HT-29 (cell line): ENCODE data around the gene KCTD14. TPM values are rescaled to one million over a fixed set of nuclear protein-coding genes. Genes with fewer than 3 reads are reported as not detected.
"Not testable (repeated sequence)": the region's sequence is repeated elsewhere in the genome, so short reads cannot be mapped to it uniquely, and the experiment has no call there.

Experiments
- DNase-seq: peaks from one replicate; pipeline ENCODE4 v3.0.0-alpha.2; 2015; ENCODE audit warnings: low spot score
- total RNA-seq: library from RNA; depleted of rRNA; stranded (reverse); fragments of >200 nt; shearing (Covaris generic); gene quantifications from 2 replicates; pipeline ENCODE4 v1.2.3, GENCODE V29; 2014

KCTD14 gene
- total RNA-seq, 1 experiment from 2014 or later: 6.2 TPM

DNA sequence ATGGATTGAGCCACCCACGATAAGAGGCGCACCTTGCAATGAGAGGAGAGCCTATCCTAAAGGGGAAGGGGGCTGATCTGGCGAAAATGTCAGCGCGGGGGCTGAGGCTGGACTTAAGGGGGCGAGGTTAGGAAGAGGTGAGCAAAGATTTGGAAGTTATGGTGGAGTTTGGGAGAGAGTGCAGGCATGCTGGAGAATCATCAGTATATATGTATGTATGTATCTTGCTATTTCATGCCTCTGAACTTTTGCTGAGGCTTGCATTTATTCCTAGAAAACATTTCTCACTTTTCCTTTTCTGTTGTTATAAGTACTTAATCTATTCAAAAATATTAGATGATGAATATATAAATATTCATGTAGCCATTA, 23.4 kb upstream of the KCTD14 start:
- peak; percentile 20 for DNase-seq

DNA sequence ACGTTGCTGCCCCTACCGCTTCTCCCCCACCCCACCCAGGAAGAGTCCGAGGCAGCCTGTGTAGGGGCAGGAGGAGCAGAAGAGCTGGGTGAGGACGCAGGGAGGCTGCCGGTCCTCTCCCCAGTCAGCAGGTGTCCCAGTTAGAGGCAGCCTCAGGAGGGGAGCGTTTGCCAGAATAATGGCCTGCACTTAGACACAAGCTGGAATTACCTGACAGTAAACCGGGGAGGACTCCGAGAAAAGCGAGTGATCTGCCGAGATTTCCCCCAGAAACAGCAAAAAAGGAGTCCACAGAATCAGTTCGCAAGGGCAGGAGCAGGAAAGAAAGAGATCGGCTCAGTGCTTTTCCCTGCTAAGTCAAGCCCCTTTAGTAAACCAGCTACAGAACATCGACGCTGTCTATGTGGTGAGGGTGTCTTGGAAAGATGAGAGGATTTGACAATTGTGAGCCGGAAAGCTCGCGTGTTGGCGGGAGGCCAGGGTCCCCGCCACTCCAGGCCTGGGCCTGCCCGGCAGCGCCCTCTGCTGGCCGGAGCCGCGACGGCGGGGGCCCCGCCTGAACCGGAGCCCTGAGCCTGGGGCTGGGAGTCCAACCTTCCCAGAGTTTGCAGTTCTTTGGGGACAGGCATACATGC, 22.9 kb upstream of the KCTD14 start:
- peak; percentile 92 for DNase-seq

DNA sequence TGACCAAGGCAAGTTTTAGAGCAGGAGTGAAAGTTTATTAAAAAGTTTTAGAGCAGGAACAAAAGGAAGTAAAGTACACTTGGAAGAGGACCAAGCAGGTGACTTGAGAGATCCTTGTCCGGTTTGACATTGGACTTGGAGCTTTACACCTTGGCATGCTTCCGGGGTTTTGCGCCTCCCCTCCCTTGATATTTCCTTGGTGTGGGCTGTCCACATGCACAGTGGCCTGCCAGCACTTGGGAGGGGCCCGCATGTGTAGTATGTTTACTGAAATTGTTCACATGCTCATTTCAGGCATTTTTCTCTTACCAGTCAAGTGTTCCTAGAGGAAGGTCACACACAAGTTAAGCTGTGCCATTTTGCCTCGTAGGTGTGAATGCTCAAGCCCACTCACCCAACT, 21.6 kb upstream of the KCTD14 start:
- no peak for DNase-seq

DNA sequence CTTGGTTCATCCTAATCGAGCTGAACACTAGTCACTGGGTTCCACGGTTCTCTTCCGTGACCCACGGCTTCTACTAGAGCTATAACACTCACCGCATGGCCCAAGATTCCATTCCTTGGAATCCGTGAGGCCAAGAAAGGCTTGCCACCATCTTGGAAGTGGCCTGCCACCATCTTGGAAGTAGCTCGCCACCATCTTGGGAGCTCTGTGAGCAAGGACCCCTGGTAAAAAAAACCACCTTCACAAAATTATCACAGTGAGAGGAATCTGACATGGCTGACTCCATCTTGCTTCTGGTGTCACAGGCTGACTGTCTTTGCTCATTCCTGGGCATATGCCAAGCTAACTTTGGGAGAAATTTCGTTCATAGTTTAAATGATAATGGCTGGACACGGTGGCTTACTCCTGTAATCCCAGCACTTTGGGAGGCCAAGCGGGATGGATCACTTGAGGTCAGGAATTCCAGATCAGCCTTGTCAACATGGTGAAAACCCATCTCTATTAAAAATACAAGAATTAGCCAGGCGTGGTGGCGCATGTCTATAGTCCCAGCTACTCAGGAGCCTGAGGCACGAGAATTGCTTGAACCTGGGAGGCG, 18.9 kb upstream of the KCTD14 start:
- DNase-seq: no peak

DNA sequence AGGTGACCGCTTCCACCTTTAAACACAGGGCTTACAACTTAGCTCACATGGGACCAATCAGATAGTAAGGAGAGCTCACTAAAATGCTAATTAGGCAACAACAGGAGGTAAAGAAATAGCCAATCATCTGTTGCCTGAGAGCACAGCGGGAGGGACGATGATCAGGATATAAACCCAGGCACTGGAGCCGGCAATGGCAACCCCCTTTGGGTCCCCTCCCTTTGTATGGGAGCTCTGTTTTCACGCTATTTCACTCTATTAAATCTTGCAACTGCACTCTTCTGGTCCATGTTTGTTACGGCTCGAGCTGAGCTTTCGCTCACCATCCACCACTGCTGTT, 18.3 kb upstream of the KCTD14 start:
- DNase-seq: not testable (repeated sequence)

DNA sequence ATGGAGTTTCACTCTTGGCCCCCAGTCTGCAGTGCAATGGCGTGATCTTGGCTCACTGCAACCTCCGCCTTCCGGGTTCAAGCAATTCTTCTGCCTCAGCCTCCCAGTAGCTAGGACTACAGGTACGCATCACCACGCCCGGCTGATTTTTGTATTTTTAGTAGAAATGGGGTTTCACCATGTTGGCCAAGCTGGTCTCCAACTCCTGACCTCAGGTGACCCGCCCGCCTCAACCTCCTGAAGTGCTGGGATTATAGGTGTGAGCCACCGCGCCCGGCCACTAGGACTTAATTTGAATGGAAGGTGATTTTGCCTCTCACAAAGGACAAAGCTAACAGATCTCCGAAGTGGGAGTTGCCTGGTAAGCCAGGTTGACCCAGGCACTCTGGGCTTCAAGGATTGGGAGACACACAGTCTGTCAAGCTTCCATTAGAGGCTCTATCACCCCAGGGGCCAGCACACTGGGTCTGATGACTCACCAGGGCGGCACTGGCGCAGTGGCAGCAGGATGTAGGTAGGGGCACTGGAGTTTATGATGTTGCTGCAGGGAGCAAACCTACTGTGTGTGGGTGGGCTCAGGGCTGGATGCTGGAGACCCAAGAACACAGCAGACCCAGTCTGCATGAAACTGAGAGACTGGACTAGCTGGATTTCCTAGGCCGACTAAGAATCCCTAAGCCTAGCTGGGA, 17.8 kb upstream of the KCTD14 start:
- DNase-seq: no peak

DNA sequence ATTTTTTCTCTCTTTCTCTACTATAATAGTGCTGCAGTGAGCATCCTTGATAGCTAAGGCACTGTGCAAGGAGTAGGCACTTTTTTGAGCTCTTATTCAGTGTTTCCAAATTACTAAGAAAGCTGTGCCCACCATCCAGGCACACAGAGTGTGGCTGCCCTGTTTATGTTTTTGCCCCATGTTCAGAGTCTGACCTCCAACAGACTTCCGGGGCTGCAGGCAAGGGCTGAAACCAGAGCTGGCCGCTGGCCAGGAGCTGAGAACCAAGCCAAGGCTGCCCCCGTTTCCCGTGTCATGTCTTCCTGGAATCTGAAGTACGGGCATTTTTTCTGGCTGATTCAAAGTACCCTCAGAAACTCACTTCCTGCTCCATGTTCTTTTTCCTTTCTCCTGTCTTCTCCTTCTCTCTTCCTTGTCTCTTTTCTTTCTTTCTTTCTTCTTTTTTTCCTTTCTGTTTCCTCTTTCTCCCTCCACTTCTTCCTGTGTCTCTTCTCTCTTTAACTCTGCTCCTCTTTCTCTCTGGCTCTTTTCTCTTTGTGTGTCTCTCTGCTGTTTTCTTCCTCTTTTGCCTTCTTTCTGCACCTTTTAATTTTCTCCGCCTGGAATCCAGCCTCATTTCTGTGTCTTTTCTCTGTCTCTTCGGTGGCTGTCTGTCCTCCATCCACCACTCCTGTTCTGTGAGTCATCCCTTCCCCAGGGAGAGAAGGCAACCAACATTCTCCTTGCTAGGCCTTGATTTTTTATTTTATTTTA, 17.0 kb upstream of the KCTD14 start:
- DNase-seq: peak; percentile 85

DNA sequence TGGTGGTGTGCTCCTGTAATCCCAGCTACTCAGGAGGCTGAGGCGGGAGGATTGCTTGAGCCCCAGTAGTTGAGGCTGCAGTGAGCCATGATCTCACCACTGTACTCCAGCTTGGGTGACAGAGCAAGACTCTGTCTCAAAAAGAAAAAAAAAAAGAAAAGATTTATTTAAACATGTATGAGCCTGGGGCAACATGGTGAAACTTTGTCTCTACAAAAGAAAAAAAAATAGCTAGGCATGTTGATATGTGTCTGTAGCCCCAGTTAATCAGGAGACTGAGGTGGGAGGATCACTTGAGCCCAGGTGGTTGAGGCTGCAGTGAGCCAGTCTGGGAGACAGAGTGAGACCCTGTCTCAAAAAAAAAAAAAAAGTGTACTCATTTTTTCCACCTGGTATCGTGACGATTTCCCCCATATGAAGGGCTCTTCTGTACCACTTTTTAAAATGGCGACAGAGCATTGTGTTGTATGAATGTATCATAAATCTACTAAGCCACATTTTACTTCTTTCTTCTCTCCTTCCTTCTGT, 16.4 kb upstream of the KCTD14 start:
- no peak for DNase-seq

DNA sequence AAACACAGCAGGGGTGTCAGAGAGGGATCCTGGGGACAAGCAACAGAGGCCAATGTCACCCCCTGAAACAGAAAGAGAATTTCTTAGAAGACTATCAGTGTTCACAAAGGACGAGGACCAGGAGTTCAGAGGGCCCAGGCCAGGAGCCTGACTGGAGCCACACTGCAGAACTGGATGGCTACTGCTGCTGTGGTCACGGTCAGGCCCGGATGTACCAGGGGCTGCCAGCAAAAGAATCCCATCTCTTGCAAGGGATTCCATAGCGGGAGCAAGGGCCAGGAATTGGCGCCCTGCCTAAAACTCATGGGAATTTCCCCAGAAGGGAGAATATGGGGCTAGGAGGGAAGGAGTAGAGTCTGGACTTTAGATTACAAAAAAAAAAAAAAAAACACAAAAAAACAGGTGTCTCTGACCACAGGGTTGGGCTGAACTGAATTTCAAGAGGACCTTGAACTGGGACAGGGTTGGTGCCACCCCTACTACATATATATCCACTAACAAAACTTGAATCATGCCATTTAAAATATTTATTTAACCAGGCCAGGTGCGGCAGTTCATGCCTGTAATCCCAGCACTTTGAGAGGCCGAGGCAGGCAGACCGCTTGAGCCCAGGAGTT, 15.7 kb upstream of the KCTD14 start:
- DNase-seq: no peak

DNA sequence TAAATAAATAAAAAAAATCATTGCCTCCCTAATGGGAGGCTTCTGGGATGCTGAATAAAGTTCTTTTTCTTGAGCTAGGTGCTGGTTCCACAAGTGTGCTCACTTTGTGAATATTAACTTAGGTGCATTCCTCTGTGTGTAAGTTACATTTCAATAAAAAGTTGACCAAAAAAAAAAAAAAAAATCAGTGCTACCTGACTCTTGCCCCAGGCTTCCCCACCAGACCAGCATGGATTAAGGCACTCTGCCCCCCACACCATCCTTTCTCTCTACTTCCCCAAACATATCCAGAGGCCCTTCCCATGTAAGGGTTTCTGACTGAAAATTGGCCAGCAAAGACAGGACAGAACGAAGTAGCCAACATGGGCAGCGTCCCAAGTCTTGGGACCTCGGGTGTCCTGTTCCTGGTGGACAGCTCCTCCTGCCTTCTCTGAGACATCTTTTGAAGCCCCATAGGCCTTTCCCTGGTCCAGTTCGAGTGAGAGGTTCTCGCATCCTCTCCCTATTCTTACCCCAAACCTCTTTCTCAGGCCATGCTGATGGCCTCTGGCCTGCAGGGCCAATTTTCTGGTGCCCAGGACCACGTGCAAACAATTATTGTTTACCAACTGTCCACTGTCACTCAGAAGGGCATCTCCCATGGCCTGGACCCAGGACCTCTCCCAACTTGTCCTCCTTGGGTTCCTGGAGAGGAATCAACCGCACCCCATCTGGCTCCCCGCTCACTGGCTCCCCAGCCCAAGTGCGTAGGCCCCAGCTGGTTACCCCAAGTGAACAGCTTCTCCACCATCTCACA, 14.9 kb upstream of the KCTD14 start:
- no peak for DNase-seq

DNA sequence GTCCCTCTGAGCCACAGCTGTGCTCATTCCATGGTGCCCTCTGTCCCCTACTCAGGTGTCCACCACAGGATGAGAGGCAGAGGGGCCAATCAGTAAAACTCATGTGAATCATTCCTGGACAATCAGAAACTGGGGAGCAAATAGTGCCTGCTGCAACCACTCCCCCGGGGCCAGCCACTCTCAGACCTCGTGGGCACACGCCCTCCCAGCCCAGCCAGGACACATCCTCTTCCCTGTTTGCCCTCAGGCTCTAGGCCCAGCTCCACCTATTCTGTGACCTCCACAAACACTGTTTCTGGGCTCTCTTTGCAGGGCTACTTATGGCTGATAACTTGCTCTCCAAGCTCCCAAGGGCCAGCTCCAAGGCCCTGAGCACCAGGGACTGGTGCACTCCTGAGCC, 14.0 kb upstream of the KCTD14 start:
- no peak for DNase-seq

DNA sequence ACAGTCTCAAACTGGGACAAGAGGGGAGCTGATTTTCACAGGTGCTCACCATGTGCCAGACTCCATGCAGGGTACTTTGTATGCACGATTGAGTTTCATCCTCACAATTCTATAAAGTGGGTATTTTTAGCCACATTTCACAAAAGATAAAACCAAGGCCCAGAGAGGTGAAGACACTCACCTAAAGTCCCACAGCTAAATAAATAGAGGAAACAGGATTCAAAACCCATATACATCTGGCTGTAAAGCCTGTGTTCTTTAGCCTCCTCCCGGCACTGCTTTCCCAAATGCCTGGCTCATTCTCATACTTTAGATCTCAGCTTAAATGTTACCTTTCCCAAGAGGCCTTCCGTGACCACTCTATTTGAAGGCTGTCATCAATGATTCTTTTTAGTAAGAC, 13.2 kb upstream of the KCTD14 start:
- no peak for DNase-seq

DNA sequence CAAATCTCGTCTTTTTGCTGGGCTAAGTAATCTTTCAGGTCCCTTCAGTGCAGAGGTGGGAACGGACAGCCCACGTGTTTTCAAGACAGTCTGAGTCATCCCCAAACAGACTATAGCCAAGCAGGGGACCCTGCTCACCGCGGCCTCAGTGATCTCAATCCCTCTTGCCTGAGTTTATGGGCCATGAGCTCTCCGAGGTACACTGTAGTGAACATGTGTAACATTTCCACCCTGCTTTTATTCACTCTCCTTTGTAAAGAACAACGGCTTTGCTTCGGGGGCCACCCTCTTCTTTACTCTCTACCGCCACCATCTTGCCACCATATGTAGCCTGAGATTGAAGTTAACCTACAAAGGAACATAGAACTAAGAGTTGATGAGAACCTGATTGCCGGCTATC, 11.5 kb upstream of the KCTD14 start:
- DNase-seq: no peak

DNA sequence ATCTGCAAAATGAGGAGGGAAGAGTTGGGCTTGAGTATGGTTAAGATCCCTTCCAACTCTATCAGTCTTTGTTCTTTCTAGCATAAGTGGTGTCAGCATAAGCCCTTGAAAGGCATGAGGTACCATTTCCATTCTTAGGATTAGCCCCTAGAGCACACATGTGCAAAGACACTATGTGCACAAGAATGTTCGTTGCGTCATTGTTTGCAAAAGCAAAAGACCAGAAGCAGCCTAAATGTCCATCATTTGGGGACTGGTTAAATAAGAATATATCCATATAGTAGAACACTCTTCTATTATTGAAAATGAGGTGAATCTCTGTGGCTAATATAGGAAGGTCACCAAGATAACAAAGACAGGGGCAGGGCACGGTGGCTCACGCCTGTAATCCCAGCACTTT, 10.0 kb upstream of the KCTD14 start:
- DNase-seq: no peak

DNA sequence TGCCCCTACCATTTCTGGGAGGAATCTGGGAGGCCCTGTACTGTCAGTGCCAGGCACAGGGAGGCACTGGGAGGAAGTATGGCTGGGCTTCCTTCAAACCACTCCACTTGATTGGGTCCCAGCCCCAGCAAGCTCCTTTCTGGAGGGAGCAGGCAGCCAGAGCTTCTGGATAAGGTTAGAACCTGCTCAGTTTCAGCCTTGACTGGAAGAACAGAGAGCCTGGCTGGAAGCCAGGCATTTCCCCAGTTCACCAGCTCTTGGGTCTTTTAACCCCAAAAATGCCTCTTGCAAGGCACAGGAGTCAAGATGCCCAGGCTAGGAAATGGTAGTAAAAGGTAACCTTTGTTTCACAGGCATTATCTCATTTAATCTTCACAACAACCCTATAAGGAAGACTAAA, 9.0 kb upstream of the KCTD14 start:
- no peak for DNase-seq

DNA sequence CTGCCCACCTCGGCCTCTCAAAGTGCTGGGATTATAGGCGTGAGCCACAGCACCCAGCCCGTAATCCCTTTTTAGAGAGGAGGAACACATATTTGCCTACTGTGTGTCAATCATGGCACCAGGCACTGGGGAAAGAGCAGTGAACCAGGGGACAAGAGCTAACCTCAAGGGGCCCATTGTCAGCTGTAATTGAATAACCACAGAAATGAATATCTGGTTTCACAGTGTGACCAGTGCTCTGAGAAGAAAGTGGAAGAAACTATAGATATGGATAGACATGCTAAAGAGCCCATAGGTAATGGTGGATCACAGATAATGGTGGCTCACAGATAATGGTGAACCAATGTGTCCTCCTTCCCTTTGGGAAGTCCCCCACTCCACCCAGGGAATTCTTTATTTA, 8.6 kb upstream of the KCTD14 start:
- DNase-seq: no peak

DNA sequence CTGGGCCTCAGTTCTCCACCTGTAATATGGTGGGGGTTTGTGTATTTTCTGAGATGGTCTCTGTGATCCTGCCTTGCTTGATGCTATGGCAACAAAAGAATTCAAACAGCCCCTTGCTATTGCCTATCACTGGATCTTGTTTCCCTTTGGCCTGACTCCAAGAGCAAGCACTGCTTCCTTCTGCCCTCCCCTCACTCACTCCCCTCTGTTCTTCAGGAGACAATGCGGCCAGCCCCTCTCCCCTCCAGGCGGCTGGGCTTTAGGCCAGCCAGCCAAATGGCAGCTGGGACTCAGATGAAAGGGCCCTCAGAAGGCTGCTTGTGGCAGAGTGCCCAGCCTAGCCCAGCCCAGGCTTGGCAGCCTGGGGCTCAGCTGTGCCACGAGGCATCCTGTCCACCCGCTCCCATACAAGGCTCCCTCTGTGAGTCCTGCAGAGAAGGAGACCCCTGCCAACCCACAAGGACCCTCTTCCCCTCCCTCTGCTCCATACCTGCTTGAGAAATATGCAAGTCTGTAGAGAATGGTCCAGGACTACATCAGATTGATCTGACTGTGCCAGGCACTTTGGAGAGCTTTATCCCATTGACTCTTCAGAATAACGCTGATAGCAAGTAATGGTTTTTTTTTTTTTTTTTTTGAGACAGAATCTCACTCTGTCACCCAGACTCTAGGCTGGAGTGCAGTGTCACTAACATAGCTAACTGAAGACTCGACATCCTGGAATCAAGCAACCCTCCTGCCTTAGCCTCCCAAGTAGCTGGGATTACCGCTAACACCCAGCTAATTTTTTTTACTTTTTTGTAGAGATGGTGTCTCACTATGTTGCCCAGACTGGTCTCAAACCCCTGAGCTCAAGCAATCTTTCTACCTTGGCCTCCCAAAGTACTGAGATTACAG, 7.6 kb upstream of the KCTD14 start:
- DNase-seq: peak; percentile 65

DNA sequence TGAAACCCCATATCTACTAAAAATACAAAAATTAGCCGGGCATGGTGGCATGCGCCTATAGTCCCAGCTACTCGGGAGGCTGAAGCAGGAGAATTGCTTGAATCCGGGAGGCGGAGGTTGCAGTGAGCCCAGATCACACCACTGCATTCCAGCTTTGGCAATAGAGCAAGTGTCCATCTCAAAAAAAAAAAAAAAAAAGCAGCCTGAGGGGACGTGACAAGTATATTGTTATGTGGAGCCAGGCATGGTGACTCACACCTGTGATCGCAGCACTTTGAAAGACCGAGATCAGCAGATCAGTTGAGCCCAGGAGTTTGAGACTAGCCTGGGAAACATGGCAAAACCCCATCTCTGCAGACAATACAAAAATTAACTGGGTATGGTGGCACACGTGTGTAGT, 5.3 kb upstream of the KCTD14 start:
- peak; percentile 27 for DNase-seq

DNA sequence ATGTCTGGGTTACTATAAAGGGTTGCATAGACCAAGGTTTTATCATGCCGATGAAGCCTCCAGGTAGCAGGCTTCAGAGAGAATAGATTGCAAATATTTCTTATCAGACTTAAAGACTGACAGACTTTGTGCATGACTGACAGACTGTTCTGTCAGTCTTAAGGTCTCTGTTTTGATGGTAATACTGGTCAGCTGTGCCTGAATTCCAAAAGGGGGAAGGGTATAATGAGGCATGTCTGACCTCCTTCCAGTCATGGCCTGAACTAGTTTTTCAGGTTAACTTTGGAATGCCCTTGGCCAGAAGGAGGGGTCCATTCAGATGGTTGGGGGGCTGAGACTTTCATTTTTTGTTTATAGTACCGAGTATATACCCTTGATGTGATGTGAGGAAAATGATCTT, 4.7 kb upstream of the KCTD14 start:
- no peak for DNase-seq

DNA sequence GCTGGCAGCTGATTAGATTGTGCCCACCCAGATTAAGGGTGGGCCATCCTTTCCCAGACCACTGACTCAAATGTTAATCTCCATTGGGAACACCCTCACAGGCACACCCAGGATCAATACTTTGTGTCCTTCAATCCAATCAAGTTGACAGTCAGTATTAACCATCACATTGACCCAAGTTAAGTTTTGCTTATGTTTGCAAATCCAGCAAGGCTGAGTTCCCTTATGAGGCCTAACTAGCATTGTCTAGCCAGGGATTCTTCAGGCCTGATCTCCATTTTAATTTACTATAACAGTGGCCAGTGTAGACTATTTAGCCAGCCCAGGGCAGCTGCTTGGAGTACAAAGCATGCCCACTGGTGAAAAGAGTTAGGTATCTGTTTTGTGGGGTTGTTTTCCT, 2.3 kb upstream of the KCTD14 start:
- no peak for DNase-seq
